GM12872 (cell line): ENCODE measurements around the gene ETV6.

Experiments used
- CTCF ChIP-seq: IDR thresholded peaks from 3 replicates; pipeline ENCODE4 v1.5.1; 2011; ENCODE audit warnings: low read depth, mild to moderate bottlenecking, low read length, moderate library complexity; ENCODE audit not compliant: insufficient read depth

Gene ETV6

GRCh38 chr12:11798856-11799501 lies 149.5 kb downstream of the ETV6 start:
- TF ChIP-seq CTCF: no peak

- TF ChIP-seq CTCF: no peak
Measured at GRCh38 chr12:11799502-11799873, 150.0 kb downstream of the ETV6 start.

- TF ChIP-seq CTCF: no peak
Measured at GRCh38 chr12:11801643-11802042, 152.2 kb downstream of the ETV6 start.

- no peak for TF ChIP-seq CTCF
Measured at GRCh38 chr12:11804130-11804529, 154.7 kb downstream of the ETV6 start.

- TF ChIP-seq CTCF: peak; percentile 24; the same call in 1 of the 3 replicates
Measured at GRCh38 chr12:11805043-11805442, 155.6 kb downstream of the ETV6 start.

GRCh38 chr12:11805680-11806079 lies 156.2 kb downstream of the ETV6 start:
- TF ChIP-seq CTCF: no peak

GRCh38 chr12:11807458-11807857 lies 158.0 kb downstream of the ETV6 start:
- no peak for TF ChIP-seq CTCF
